Brain microvascular endothelial cell (primary cell): ENCODE measurements around the gene TESMIN.

Source experiments
- DNase-seq: peaks from one replicate; pipeline ENCODE4 v3.0.0-alpha.2; 2020
- H3K27ac ChIP-seq: fragments of 250-450 bp; sonication (Bioruptor Pico); 2 replicates; pipeline ENCODE4 v1.5.1; 2020; ENCODE audit warnings: mild to moderate bottlenecking, moderate library complexity
- H3K27me3 ChIP-seq: fragments of 250-450 bp; sonication (Bioruptor Pico); replicated peaks from 2 replicates; pipeline ENCODE4 v1.5.1; 2020; ENCODE audit warnings: mild to moderate bottlenecking
- H3K36me3 ChIP-seq: fragments of 250-450 bp; sonication (Bioruptor Pico); replicated peaks from 2 replicates; pipeline ENCODE4 v1.5.1; 2020; ENCODE audit warnings: mild to moderate bottlenecking
- H3K4me3 ChIP-seq: 2 replicates; pipeline ENCODE4 v1.5.1; 2011; ENCODE audit warnings: low read depth, mild to moderate bottlenecking, control low read depth, low read length, moderate library complexity
- CTCF ChIP-seq: IDR thresholded peaks from 2 replicates; pipeline ENCODE4 v1.5.1; 2011; ENCODE audit warnings: low read depth, mild to moderate bottlenecking, moderate library complexity, low read length, control low read depth, inconsistent platforms; ENCODE audit errors: missing control alignments
- in situ Hi-C: cut with HindIII; loops from 2 replicates; pipeline ENCODE4 v1.10.0; 2017; ENCODE audit warnings: low sequenced_read_pairs, low pct_ligation_motif_present

TESMIN gene

GRCh38 chr11:68673306-68673945 lies 77.9 kb downstream of the TESMIN start:
- TF ChIP-seq CTCF, result no peak
- Histone ChIP-seq H3K4me3 (no peak overlapping the region), H3K27ac (no peak overlapping the region), H3K36me3 (no peaks in the 10 kb centered on the region), H3K27me3 (no peaks in the 10 kb centered on the region)
- in situ Hi-C loops, result no loop called here
- no peak for DNase-seq

- in situ Hi-C loops, result no loop called here
- no peak for DNase-seq
- no peak for TF ChIP-seq CTCF
- Histone ChIP-seq H3K36me3 (no peaks in the 10 kb centered on the region), H3K4me3 (no peak overlapping the region), H3K27ac (no peak overlapping the region), H3K27me3 (peaks cover 9% of the 10 kb centered on the region)
Observed at GRCh38 chr11:68670208-68670992, 80.9 kb downstream of the TESMIN start.

GRCh38 chr11:68669301-68670090 lies 81.8 kb downstream of the TESMIN start:
- Histone ChIP-seq H3K27ac (no peak overlapping the region), H3K4me3 (no peak overlapping the region), H3K36me3 (no peaks in the 10 kb centered on the region), H3K27me3 (peaks cover 17% of the 10 kb centered on the region)
- TF ChIP-seq CTCF, result no peak
- DNase-seq, result no peak
- in situ Hi-C loops, result no loop called here

GRCh38 chr11:68667511-68668500 lies 83.5 kb downstream of the TESMIN start:
- no peak for DNase-seq
- Histone ChIP-seq H3K27ac (no peak overlapping the region), H3K36me3 (no peaks in the 10 kb centered on the region), H3K4me3 (no peak overlapping the region), H3K27me3 (peaks cover 24% of the 10 kb centered on the region)
- in situ Hi-C loops, result no loop called here
- no peak for TF ChIP-seq CTCF

- peaks cover 32% of the 10 kb centered on the region for H3K27me3 ChIP-seq
- H3K4me3 ChIP-seq, result no peak overlapping the region
- no peak overlapping the region for H3K27ac ChIP-seq
- in situ Hi-C loops, result no loop called here
- H3K36me3 ChIP-seq, result no peaks in the 10 kb centered on the region
- no peak for TF ChIP-seq CTCF
- DNase-seq, result no peak
Observed at GRCh38 chr11:68666849-68667248, 84.5 kb downstream of the TESMIN start.
